ENCODE results near the gene KCNC4. TPM values are rescaled to one million over a fixed set of nuclear protein-coding genes. Genes with fewer than 3 reads are reported as not detected.

The KCNC4 gene
- total RNA-seq (2022; extraction: Qiagen RNA extraction): 2.5 to 4.4 TPM (median 3.9 TPM) in 5 replicates

GRCh38 chr1:110209715-110210603 lies at the start of gene KCNC4:
Gene KCNC4, plus strand, starts transcription at chr1:110210314. Its CDS starts 1,186 bp downstream, at chr1:110211500.

Other genes starting within 250 kb of the KCNC4 start
- gene AHCYL1, start 225.5 kb upstream of the KCNC4 start, total RNA-seq (2022; extraction: Qiagen RNA extraction): 47.2 to 54.9 TPM (median 50.7 TPM) in 5 replicates
- 11.6 to 15.3 TPM (median 13.7 TPM) in 5 replicates for gene STRIP1, start 175.7 kb upstream of the KCNC4 start, total RNA-seq (2022; extraction: Qiagen RNA extraction)
- gene ALX3, start 139.6 kb upstream of the KCNC4 start, total RNA-seq (2022; extraction: Qiagen RNA extraction): not detected in 5 replicates
- gene UBL4B, start 97.9 kb upstream of the KCNC4 start, total RNA-seq (2022; extraction: Qiagen RNA extraction): not detected in 5 replicates
- 4.6 to 7.0 TPM (median 5.8 TPM) in 5 replicates for gene SLC6A17, start 59.8 kb upstream of the KCNC4 start, total RNA-seq (2022; extraction: Qiagen RNA extraction)
- gene RBM15, start 129.1 kb downstream of the KCNC4 start, total RNA-seq (2022; extraction: Qiagen RNA extraction): 7.9 to 9.5 TPM (median 8.0 TPM) in 5 replicates
- 29.1 to 40.0 TPM (median 36.7 TPM) in 5 replicates for gene SLC16A4, start 180.7 kb downstream of the KCNC4 start, total RNA-seq (2022; extraction: Qiagen RNA extraction)
- gene LAMTOR5, start 197.4 kb downstream of the KCNC4 start, total RNA-seq (2022; extraction: Qiagen RNA extraction): 180 to 203 TPM (median 191 TPM) in 5 replicates
- gene PROK1, start 240.8 kb downstream of the KCNC4 start, total RNA-seq (2022; extraction: Qiagen RNA extraction): not detected in 5 replicates

All from A549 treated with CORT108297 at 1 μM for 4 hours (cell line).